Rectal smooth muscle tissue (tissue), 1 donor: ENCODE data around the gene TMEM79.
"Not testable (repeated sequence)": the region's sequence is repeated elsewhere in the genome, so short reads cannot be mapped to it uniquely, and the experiment has no call there.

Experiments used
- H3K27ac ChIP-seq: one replicate; pipeline ENCODE4 v1.7.0; 2013; ENCODE audit warnings: low read depth, low read length, inconsistent platforms
- H3K27me3 ChIP-seq: one replicate; pipeline ENCODE4 v1.7.0; 2013; ENCODE audit warnings: low read length; ENCODE audit not compliant: control insufficient read depth, insufficient read depth
- H3K36me3 ChIP-seq: one replicate; pipeline ENCODE4 v1.7.0; 2013; ENCODE audit warnings: low read length; ENCODE audit not compliant: control insufficient read depth, insufficient read depth
- H3K4me1 ChIP-seq: one replicate; pipeline ENCODE4 v1.7.0; 2013; ENCODE audit warnings: low read length; ENCODE audit not compliant: control insufficient read depth, insufficient read depth
- H3K4me3 ChIP-seq: one replicate; pipeline ENCODE4 v1.7.0; 2013; ENCODE audit warnings: low read length
- H3K9ac ChIP-seq: one replicate; pipeline ENCODE4 v1.7.0; 2013; ENCODE audit warnings: low read length

Gene TMEM79

GRCh38 chr1:156320560-156320959, 36.4 kb downstream of the TMEM79 start:
- Histone ChIP-seq H3K9ac (no peak overlapping the region), H3K4me3 (no peak overlapping the region), H3K27me3 (no peaks in the 10 kb centered on the region), H3K4me1 (no peaks in the 10 kb centered on the region), H3K36me3 (peaks cover 52% of the 10 kb centered on the region), H3K27ac (no peak overlapping the region)

- H3K36me3 ChIP-seq: peaks cover 38% of the 10 kb centered on the region
- not testable (repeated sequence) for H3K9ac ChIP-seq, H3K4me1 ChIP-seq, H3K4me3 ChIP-seq, H3K27ac ChIP-seq, H3K27me3 ChIP-seq
These were observed 39.1 kb downstream of the TMEM79 start for GRCh38 chr1:156323179-156323578.

- Histone ChIP-seq H3K27ac (no peak overlapping the region), H3K4me1 (peaks cover 8% of the 10 kb centered on the region), H3K4me3 (no peak overlapping the region), H3K9ac (no peak overlapping the region), H3K36me3 (peaks cover 13% of the 10 kb centered on the region), H3K27me3 (no peaks in the 10 kb centered on the region)
These were observed 52.1 kb downstream of the TMEM79 start for GRCh38 chr1:156336242-156336641.

GRCh38 chr1:156337052-156337887, 53.1 kb downstream of the TMEM79 start:
- Histone ChIP-seq H3K27ac (peak overlapping the region; percentile 38), H3K9ac (peak overlapping the region; percentile 82), H3K36me3 (peaks cover 13% of the 10 kb centered on the region), H3K27me3 (no peaks in the 10 kb centered on the region), H3K4me3 (peak overlapping the region; percentile 100), H3K4me1 (peaks cover 8% of the 10 kb centered on the region)

GRCh38 chr1:156337888-156338179, 53.7 kb downstream of the TMEM79 start:
- peak overlapping the region; percentile 82 for H3K9ac ChIP-seq
- no peaks in the 10 kb centered on the region for H3K27me3 ChIP-seq
- H3K4me1 ChIP-seq: peaks cover 8% of the 10 kb centered on the region
- H3K27ac ChIP-seq: peak overlapping the region; percentile 38
- peak overlapping the region; percentile 100 for H3K4me3 ChIP-seq
- peaks cover 8% of the 10 kb centered on the region for H3K36me3 ChIP-seq

- H3K4me3 ChIP-seq: peak within 1 kb of the TSS; percentile 100
- peaks cover 8% of the 10 kb centered on the region for H3K4me1 ChIP-seq
- H3K27me3 ChIP-seq: no peaks in the 10 kb centered on the region
- H3K27ac ChIP-seq: peak within 1 kb of the TSS; percentile 74
- peaks cover 7% of the 10 kb centered on the region for H3K36me3 ChIP-seq
- H3K9ac ChIP-seq: peak within 1 kb of the TSS; percentile 82
These were observed 54.3 kb downstream of the TMEM79 start, which contains the start of the genes CCT3 and TSACC for GRCh38 chr1:156338180-156338976. TSS of gene CCT3 (minus strand) at chr1:156338292. CDS start at chr1:156338184, 108 bp downstream. TSS of gene TSACC (plus strand) at chr1:156338526. CDS start at chr1:156339758, 1,232 bp downstream.
